NT2/D1 (cell line): ENCODE data around the gene CCDC38.
"Not testable (repeated sequence)": the region's sequence is repeated elsewhere in the genome, so short reads cannot be mapped to it uniquely, and the experiment has no call there.

Experiments
- DNase-seq: peaks from one replicate; pipeline ENCODE4 v3.0.0-alpha.2; 2011; ENCODE audit warnings: low read depth, low spot score
- H3K27me3 ChIP-seq: 2 replicates; pipeline ENCODE4 v1.6.0; 2011; ENCODE audit warnings: mild to moderate bottlenecking; ENCODE audit not compliant: insufficient read length, insufficient read depth
- H3K36me3 ChIP-seq: 2 replicates; pipeline ENCODE4 v1.6.1; 2011; ENCODE audit warnings: mild to moderate bottlenecking, low read length, mixed read lengths; ENCODE audit not compliant: insufficient read depth, insufficient read length
- H3K4me1 ChIP-seq: 2 replicates; pipeline ENCODE4 v1.5.1; 2011; ENCODE audit not compliant: insufficient read depth, insufficient read length
- H3K4me3 ChIP-seq: 2 replicates; pipeline ENCODE4 v1.5.1; 2011; ENCODE audit warnings: low read depth; ENCODE audit not compliant: insufficient read length
- H3K9ac ChIP-seq: 2 replicates; pipeline ENCODE4 v1.6.0; 2011; ENCODE audit warnings: low read depth; ENCODE audit not compliant: insufficient read length
- H3K9me3 ChIP-seq: 2 replicates; pipeline ENCODE4 v1.5.1; 2011; ENCODE audit warnings: mild to moderate bottlenecking, low read length; ENCODE audit not compliant: insufficient read depth
- SUZ12 ChIP-seq: IDR thresholded peaks from 2 replicates; pipeline ENCODE4 v1.6.1; 2011; ENCODE audit not compliant: insufficient read length, insufficient read depth; ENCODE audit errors: extremely low read depth
- YY1 ChIP-seq: IDR thresholded peaks from 2 replicates; pipeline ENCODE4 v1.6.1; 2011; ENCODE audit not compliant: insufficient read length, insufficient read depth
- ZNF274 ChIP-seq: IDR thresholded peaks from 2 replicates; pipeline ENCODE4 v1.6.1; 2011; ENCODE audit warnings: mild to moderate bottlenecking, low read depth, low read length

CCDC38 gene

GRCh38 chr12:95851606-95852005 is 90.8 kb downstream of the CCDC38 start:
- H3K9ac ChIP-seq: no peak overlapping the region
- no peak for TF ChIP-seq YY1
- TF ChIP-seq ZNF274: no peak
- TF ChIP-seq SUZ12: no peak

GRCh38 chr12:95848575-95849388 is 93.6 kb downstream of the CCDC38 start:
- no peak for TF ChIP-seq YY1
- no peak for TF ChIP-seq SUZ12
- no peak for TF ChIP-seq ZNF274

More at GRCh38 chr12:95851606-95852005, 90.8 kb downstream of the CCDC38 start:
- H3K4me3 ChIP-seq: no peak overlapping the region
- no peaks in the 10 kb centered on the region for H3K36me3 ChIP-seq
- H3K27me3 ChIP-seq: no peaks in the 10 kb centered on the region
- H3K9me3 ChIP-seq: no peaks in the 10 kb centered on the region
- H3K4me1 ChIP-seq: no peaks in the 10 kb centered on the region
- DNase-seq: no peak

GRCh38 chr12:95842426-95842825 is 100.0 kb downstream of the CCDC38 start:
- not testable (repeated sequence) for H3K36me3 ChIP-seq, H3K9ac ChIP-seq, H3K4me1 ChIP-seq, H3K9me3 ChIP-seq, H3K27me3 ChIP-seq, DNase-seq, H3K4me3 ChIP-seq

More at GRCh38 chr12:95848575-95849388, 93.6 kb downstream of the CCDC38 start:
- Histone ChIP-seq H3K4me1 (no peaks in the 10 kb centered on the region), H3K9me3 (no peaks in the 10 kb centered on the region), H3K9ac (no peak overlapping the region), H3K4me3 (no peak overlapping the region), H3K36me3 (no peaks in the 10 kb centered on the region), H3K27me3 (no peaks in the 10 kb centered on the region)
- DNase-seq: no peak

GRCh38 chr12:95838125-95838524 is 104.3 kb downstream of the CCDC38 start:
- H3K9me3 ChIP-seq: no peaks in the 10 kb centered on the region
- peaks cover 7% of the 10 kb centered on the region for H3K27me3 ChIP-seq
- no peaks in the 10 kb centered on the region for H3K36me3 ChIP-seq
- no peak overlapping the region for H3K9ac ChIP-seq
- H3K4me3 ChIP-seq: no peak overlapping the region
- no peaks in the 10 kb centered on the region for H3K4me1 ChIP-seq
- DNase-seq: no peak
- no peak for TF ChIP-seq YY1
- no peak for TF ChIP-seq ZNF274
- TF ChIP-seq SUZ12: no peak

GRCh38 chr12:95837240-95838038 is 105.0 kb downstream of the CCDC38 start:
- H3K36me3 ChIP-seq: no peaks in the 10 kb centered on the region
- H3K4me1 ChIP-seq: no peaks in the 10 kb centered on the region
- no peak overlapping the region for H3K4me3 ChIP-seq
- no peak overlapping the region for H3K9ac ChIP-seq
- no peak for DNase-seq
- H3K27me3 ChIP-seq: peaks cover 7% of the 10 kb centered on the region
- TF ChIP-seq YY1 (no peak), SUZ12 (no peak), ZNF274 (no peak)
- no peaks in the 10 kb centered on the region for H3K9me3 ChIP-seq

GRCh38 chr12:95836630-95837239 is 105.7 kb downstream of the CCDC38 start:
- Histone ChIP-seq H3K4me3 (no peak overlapping the region), H3K27me3 (peaks cover 7% of the 10 kb centered on the region), H3K4me1 (no peaks in the 10 kb centered on the region), H3K9ac (no peak overlapping the region), H3K9me3 (no peaks in the 10 kb centered on the region), H3K36me3 (no peaks in the 10 kb centered on the region)
- no peak for TF ChIP-seq ZNF274
- no peak for TF ChIP-seq SUZ12
- no peak for TF ChIP-seq YY1
- no peak for DNase-seq

- Histone ChIP-seq H3K36me3 (no peaks in the 10 kb centered on the region), H3K27me3 (peaks cover 7% of the 10 kb centered on the region), H3K4me3 (no peak overlapping the region), H3K4me1 (no peaks in the 10 kb centered on the region), H3K9ac (no peak overlapping the region), H3K9me3 (no peaks in the 10 kb centered on the region)
- TF ChIP-seq YY1: no peak
- TF ChIP-seq ZNF274: no peak
- TF ChIP-seq SUZ12: no peak
- no peak for DNase-seq
Observed at GRCh38 chr12:95836185-95836609, 106.2 kb downstream of the CCDC38 start.
